22Rv1 (cell line): Measurements from ENCODE around the gene GNB1L.

ENCODE experiments used
- ZFX ChIP-seq: fragments of 450-650 bp; IDR thresholded peaks from 2 replicates; pipeline ENCODE4 v1.6.1; 2017; ENCODE audit warnings: antibody characterized with exemption, borderline replicate concordance
- TF ChIP-seq, protein P1 (sequence below): fragments of 450-650 bp; IDR thresholded peaks from 2 replicates; pipeline ENCODE4 v1.5.1; 2017; ENCODE audit warnings: mild to moderate bottlenecking

DNA sequence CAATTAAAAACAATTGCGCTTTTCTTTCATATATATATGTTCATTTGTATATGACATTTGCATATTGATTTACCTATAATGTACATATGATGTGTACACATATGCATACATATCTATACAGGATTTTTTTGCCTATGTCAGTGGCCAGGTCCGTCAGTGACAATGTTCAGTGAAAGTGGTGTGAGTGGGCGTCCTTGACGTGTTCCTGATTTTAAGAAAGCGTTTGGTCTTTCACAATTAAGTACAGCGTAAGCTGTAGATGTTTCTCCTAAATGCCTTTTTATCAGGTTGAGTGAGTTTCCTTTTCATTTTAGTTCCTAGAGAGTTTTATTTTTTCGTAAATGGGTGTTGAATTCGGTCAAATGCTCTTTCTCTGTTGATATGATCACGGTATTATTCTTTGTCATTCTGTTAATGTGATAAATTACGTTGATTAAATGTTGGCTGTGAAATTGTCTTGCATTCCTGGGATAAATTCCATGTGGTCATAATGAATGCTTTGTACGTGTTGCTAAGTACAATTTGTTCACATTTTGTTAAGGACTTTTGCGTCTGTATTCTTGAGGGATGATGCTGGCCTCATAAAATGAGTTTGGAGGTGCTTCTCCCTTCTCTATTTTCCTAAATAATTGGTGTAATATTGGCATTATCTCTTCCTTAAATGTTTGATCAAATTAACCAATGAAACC, 10.6 kb upstream of the GNB1L start:
- TF ChIP-seq, protein P1, sequence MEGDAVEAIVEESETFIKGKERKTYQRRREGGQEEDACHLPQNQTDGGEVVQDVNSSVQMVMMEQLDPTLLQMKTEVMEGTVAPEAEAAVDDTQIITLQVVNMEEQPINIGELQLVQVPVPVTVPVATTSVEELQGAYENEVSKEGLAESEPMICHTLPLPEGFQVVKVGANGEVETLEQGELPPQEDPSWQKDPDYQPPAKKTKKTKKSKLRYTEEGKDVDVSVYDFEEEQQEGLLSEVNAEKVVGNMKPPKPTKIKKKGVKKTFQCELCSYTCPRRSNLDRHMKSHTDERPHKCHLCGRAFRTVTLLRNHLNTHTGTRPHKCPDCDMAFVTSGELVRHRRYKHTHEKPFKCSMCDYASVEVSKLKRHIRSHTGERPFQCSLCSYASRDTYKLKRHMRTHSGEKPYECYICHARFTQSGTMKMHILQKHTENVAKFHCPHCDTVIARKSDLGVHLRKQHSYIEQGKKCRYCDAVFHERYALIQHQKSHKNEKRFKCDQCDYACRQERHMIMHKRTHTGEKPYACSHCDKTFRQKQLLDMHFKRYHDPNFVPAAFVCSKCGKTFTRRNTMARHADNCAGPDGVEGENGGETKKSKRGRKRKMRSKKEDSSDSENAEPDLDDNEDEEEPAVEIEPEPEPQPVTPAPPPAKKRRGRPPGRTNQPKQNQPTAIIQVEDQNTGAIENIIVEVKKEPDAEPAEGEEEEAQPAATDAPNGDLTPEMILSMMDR, result no peak
- TF ChIP-seq ZFX, result no peak
